ENCODE measurements around the gene THSD7B.

DNA sequence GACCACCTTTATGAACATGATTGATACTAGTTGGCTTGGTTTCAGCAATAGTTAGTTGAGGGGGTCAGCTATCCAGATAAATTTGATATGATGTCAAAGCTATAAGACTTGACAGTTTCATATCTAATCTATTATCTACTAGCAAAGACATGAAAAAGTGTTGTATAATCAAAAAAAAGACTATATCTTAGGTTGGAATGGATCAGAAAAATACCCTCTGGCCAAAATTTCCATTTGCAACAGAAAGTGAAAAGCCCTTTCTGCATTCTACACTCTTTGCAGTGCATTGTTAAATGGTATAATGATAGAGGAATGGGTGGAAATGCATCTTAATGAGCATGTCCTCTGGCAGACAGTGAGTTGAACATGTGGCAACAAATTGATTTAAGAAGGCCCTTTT is 242.6 kb downstream of the THSD7B start:
- TF ChIP-seq, protein P1, sequence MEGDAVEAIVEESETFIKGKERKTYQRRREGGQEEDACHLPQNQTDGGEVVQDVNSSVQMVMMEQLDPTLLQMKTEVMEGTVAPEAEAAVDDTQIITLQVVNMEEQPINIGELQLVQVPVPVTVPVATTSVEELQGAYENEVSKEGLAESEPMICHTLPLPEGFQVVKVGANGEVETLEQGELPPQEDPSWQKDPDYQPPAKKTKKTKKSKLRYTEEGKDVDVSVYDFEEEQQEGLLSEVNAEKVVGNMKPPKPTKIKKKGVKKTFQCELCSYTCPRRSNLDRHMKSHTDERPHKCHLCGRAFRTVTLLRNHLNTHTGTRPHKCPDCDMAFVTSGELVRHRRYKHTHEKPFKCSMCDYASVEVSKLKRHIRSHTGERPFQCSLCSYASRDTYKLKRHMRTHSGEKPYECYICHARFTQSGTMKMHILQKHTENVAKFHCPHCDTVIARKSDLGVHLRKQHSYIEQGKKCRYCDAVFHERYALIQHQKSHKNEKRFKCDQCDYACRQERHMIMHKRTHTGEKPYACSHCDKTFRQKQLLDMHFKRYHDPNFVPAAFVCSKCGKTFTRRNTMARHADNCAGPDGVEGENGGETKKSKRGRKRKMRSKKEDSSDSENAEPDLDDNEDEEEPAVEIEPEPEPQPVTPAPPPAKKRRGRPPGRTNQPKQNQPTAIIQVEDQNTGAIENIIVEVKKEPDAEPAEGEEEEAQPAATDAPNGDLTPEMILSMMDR (conservative IDR thresholded peaks at IDR 0.05; ENCODE audit: low read depth, low read length): no peak
- TF ChIP-seq EZH2 (IDR thresholded peaks at IDR 0.05; ENCODE audit: low read length, unreplicated experiment) (no peak), EZH2phosphoT487 (IDR thresholded peaks at IDR 0.05; ENCODE audit: borderline replicate concordance, low read length) (no peak)

All from PC-3 (cell line).